SJSA1 (cell line): Measurements from ENCODE around the gene TRIM71. TPM values are rescaled to one million over a fixed set of nuclear protein-coding genes. Genes with fewer than 3 reads are reported as not detected.
"Not testable (repeated sequence)": the region's sequence is repeated elsewhere in the genome, so short reads cannot be mapped to it uniquely, and the experiment has no call there.

Source experiments
- DNase-seq, 2 experiments: peaks; one replicate each; pipeline ENCODE4 v3.0.0-alpha.2; 2015 to 2020; ENCODE audit warnings: low spot score in 2 of 2, low read depth in 1 of 2
- H3K27ac ChIP-seq: fragments of 250-450 bp; sonication (Bioruptor Pico); 2 replicates; pipeline ENCODE4 v1.5.1; 2020; ENCODE audit warnings: mild to moderate bottlenecking, moderate library complexity
- H3K27me3 ChIP-seq: fragments of 250-450 bp; sonication (Bioruptor Pico); replicated peaks from 2 replicates; pipeline ENCODE4 v1.5.1; 2020; ENCODE audit warnings: mild to moderate bottlenecking, moderate library complexity
- H3K36me3 ChIP-seq: fragments of 250-450 bp; sonication (Bioruptor Pico); 2 replicates; pipeline ENCODE4 v1.5.1; 2020; ENCODE audit warnings: mild to moderate bottlenecking
- H3K4me1 ChIP-seq: fragments of 250-450 bp; sonication (Bioruptor Pico); replicated peaks from 2 replicates; pipeline ENCODE4 v1.6.1; 2021; ENCODE audit warnings: mild to moderate bottlenecking
- H3K4me3 ChIP-seq: fragments of 250-450 bp; sonication (Bioruptor Pico); 2 replicates; pipeline ENCODE4 v1.5.1; 2020; ENCODE audit warnings: mild to moderate bottlenecking
- H3K9me3 ChIP-seq: fragments of 250-450 bp; sonication (Bioruptor Pico); replicated peaks from 2 replicates; pipeline ENCODE4 v1.5.1; 2020; ENCODE audit warnings: mild to moderate bottlenecking
- total RNA-seq: library from RNA; depleted of rRNA; stranded (reverse); fragments of >200 nt; shearing (Covaris generic); gene quantifications from 2 replicates; pipeline ENCODE4 v1.2.3, GENCODE V29; 2014; rRNA removed

TRIM71 gene
- total RNA-seq, result under 0.01 TPM in 1 of 2 replicates, not detected in the other

- Histone ChIP-seq H3K27me3 (peaks cover 52% of the 10 kb centered on the region), H3K27ac (no peak within 1 kb of the TSS), H3K36me3 (no peaks in the 10 kb centered on the region), H3K4me3 (peak within 1 kb of the TSS; percentile 29), H3K9me3 (peaks cover 18% of the 10 kb centered on the region), H3K4me1 (peaks cover 18% of the 10 kb centered on the region)
- DNase-seq, result no peak
Observed at GRCh38 chr3:32817558-32818228, at the start of gene TRIM71. TRIM71 (plus strand) TSS chr3:32817997; CDS start chr3:32818081, 84 bp downstream.

GRCh38 chr3:32778389-32778788 is 39.4 kb upstream of the TRIM71 start:
- Histone ChIP-seq H3K27me3 (no peaks in the 10 kb centered on the region), H3K36me3 (no peaks in the 10 kb centered on the region), H3K27ac (no peak overlapping the region), H3K4me1 (peaks cover 18% of the 10 kb centered on the region), H3K9me3 (no peaks in the 10 kb centered on the region), H3K4me3 (no peak overlapping the region)
- no peak for DNase-seq

DNA sequence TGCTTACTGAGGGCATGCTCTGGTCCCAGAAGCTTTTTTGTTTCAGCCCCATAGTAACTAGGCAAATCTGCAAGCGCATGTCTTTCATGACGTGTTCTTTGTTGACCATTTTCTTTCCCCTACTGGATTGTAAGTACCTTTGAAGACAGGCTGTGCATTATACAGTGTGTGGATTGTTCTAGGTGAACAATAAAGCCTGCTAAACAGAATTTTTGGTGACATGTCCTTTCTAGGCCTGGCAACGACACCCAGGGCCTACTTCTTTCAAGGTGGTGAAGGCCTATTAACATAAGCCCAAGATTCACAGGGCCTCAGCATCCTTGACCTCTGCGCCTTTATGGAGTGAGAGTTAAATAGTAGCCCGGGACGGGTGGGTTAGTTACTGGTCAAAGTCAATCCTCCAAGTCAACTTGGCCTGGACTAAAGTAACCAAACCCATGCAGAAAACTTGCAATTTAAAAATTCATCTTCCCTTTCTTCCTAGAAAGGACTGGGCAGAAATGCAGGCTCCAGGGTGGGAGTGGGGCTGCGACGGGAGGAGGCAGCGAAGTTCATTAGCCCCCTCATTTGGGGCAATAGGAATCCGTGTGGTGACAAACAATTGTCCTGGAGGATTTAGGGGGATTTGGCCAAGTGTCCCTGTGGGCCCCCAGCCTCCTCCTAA is 37.6 kb upstream of the TRIM71 start:
- no peaks in the 10 kb centered on the region for H3K27me3 ChIP-seq
- H3K9me3 ChIP-seq, result no peaks in the 10 kb centered on the region
- peak overlapping the region; percentile 78 for H3K27ac ChIP-seq
- peak overlapping the region; percentile 45 for H3K4me3 ChIP-seq
- no peaks in the 10 kb centered on the region for H3K36me3 ChIP-seq
- H3K4me1 ChIP-seq, result peaks cover 18% of the 10 kb centered on the region
- peak in 1 of 2 experiments; percentile 5 for DNase-seq

GRCh38 chr3:32780735-32781210 is 37.0 kb upstream of the TRIM71 start:
- H3K4me1 ChIP-seq, result peaks cover 18% of the 10 kb centered on the region
- DNase-seq, result peak; percentile 84 to 92
- H3K27ac ChIP-seq, result peak overlapping the region; percentile 78
- H3K36me3 ChIP-seq, result no peaks in the 10 kb centered on the region
- no peaks in the 10 kb centered on the region for H3K9me3 ChIP-seq
- no peaks in the 10 kb centered on the region for H3K27me3 ChIP-seq
- H3K4me3 ChIP-seq, result peak overlapping the region; percentile 45

DNA sequence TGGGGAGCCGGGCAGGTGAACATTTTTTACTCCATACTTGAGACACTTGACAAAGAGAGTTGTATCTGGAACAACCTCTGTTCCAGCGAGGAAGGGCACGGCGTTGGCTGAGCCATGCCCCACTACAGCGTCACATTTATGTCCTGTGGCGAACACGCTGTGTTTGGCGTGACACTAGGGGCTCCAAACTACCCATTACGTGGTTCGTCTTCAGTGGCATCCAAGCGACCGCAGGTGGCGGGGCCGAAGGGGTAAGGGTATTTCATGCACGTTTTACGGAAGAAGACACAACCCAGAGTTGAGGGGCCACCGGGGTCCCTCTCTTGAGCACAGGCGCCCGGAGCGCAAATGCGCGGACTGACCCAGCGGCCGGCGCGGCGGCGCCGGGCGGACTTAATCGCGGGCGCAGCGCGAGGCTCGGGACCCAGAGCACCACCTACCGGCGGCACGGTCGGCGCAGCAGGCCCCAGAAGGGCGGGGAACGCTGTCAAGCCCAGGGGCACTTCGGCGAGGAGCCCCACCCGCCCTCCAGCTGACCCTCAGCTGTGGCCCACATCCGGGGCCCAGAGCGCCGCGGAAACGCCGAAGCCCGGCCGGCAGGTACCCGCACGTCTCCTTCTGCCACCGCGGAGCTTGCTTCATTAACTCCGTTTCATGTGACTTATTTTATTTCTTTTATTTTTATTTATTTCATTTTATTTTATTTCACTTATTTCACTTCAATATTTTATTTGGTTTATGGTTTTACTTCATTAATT is 36.4 kb upstream of the TRIM71 start:
- peak overlapping the region; percentile 78 for H3K27ac ChIP-seq
- peak; percentile 83 to 85 for DNase-seq

GRCh38 chr3:32781969-32782270 is 35.9 kb upstream of the TRIM71 start:
- not testable (repeated sequence) for H3K27me3 ChIP-seq, H3K9me3 ChIP-seq, H3K36me3 ChIP-seq, H3K27ac ChIP-seq, DNase-seq
- Histone ChIP-seq H3K4me3 (peak overlapping the region; percentile 45), H3K4me1 (peaks cover 18% of the 10 kb centered on the region)

More for the DNA sequence above, 36.4 kb upstream of the TRIM71 start:
- Histone ChIP-seq H3K4me1 (peaks cover 18% of the 10 kb centered on the region), H3K9me3 (no peaks in the 10 kb centered on the region), H3K4me3 (peak overlapping the region; percentile 45), H3K27me3 (no peaks in the 10 kb centered on the region), H3K36me3 (no peaks in the 10 kb centered on the region)

GRCh38 chr3:32782407-32782806 is 35.4 kb upstream of the TRIM71 start:
- H3K36me3 ChIP-seq, result no peaks in the 10 kb centered on the region
- no peaks in the 10 kb centered on the region for H3K9me3 ChIP-seq
- H3K27ac ChIP-seq, result no peak overlapping the region
- H3K4me3 ChIP-seq, result no peak overlapping the region
- H3K4me1 ChIP-seq, result peaks cover 18% of the 10 kb centered on the region
- no peak for DNase-seq
- H3K27me3 ChIP-seq, result no peaks in the 10 kb centered on the region

DNA sequence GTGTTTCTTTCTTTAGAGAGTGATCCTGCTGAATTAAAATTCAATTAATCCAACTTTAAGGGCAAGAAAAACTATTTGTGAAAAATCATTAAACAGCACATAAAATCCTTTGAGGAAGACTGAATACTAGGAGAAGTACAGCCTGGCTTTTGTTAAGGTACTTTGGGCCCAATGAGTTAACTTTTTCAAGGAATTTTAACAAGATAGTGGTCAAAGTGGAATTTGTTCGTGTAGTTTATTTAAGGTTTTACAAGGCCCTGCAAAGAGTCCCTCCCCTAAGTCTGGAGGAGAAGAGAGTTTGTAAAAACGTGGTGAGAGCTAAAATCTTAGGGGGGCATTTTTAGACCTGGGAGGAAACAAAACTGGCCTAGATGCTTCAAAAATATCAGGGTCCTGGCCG is 26.0 kb upstream of the TRIM71 start:
- H3K36me3 ChIP-seq, result no peaks in the 10 kb centered on the region
- H3K27me3 ChIP-seq, result no peaks in the 10 kb centered on the region
- no peak overlapping the region for H3K27ac ChIP-seq
- DNase-seq, result no peak
- H3K4me1 ChIP-seq, result no peaks in the 10 kb centered on the region
- H3K9me3 ChIP-seq, result no peaks in the 10 kb centered on the region
- no peak overlapping the region for H3K4me3 ChIP-seq

GRCh38 chr3:32794487-32795308 is 23.1 kb upstream of the TRIM71 start:
- Histone ChIP-seq H3K4me1 (no peaks in the 10 kb centered on the region), H3K36me3 (no peaks in the 10 kb centered on the region), H3K27ac (no peak overlapping the region), H3K9me3 (no peaks in the 10 kb centered on the region), H3K27me3 (no peaks in the 10 kb centered on the region), H3K4me3 (no peak overlapping the region)
- no peak for DNase-seq

- not testable (repeated sequence) for H3K27me3 ChIP-seq, H3K36me3 ChIP-seq, H3K27ac ChIP-seq, H3K4me3 ChIP-seq, DNase-seq, H3K9me3 ChIP-seq, H3K4me1 ChIP-seq
Observed at GRCh38 chr3:32796384-32796950, 21.3 kb upstream of the TRIM71 start.

GRCh38 chr3:32797776-32798175 is 20.0 kb upstream of the TRIM71 start:
- no peak for DNase-seq
- Histone ChIP-seq H3K27me3 (no peaks in the 10 kb centered on the region), H3K4me3 (no peak overlapping the region), H3K36me3 (no peaks in the 10 kb centered on the region), H3K9me3 (no peaks in the 10 kb centered on the region), H3K27ac (no peak overlapping the region), H3K4me1 (no peaks in the 10 kb centered on the region)

DNA sequence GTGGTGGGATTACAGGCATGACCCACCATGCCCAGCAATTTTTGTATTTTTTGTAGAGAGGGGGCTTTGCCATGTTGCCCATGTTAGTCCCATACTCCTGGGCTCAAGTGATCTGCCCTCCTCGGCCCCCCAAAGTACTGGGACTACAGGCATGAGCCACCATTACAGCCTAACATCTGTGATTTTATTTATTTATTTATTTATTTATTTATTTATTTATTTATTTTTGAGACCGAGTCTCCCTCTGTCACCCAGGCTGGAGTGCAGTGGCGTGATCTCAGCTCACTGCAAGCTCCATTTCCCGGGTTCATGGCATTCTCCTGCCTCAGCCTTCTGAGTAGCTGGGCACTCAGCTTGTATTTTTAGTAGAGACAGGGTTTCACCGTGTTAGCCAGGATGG is 16.4 kb upstream of the TRIM71 start:
- not testable (repeated sequence) for H3K4me1 ChIP-seq, H3K36me3 ChIP-seq, H3K9me3 ChIP-seq, H3K27me3 ChIP-seq, DNase-seq, H3K27ac ChIP-seq, H3K4me3 ChIP-seq

- Histone ChIP-seq H3K4me3 (no peak overlapping the region), H3K4me1 (peaks cover 17% of the 10 kb centered on the region), H3K27me3 (peaks cover 31% of the 10 kb centered on the region), H3K36me3 (no peaks in the 10 kb centered on the region), H3K9me3 (peaks cover 10% of the 10 kb centered on the region; the same call in 1 of the 2 replicates), H3K27ac (no peak overlapping the region)
- DNase-seq, result no peak
Observed at GRCh38 chr3:32813180-32813579, 4.6 kb upstream of the TRIM71 start.
